B cell (primary cell): ENCODE measurements around the gene RAI14. TPM values are rescaled to one million over a fixed set of nuclear protein-coding genes. Genes with fewer than 3 reads are reported as not detected.

Source experiments
- ATAC-seq: fragments of 200-7000 bp; cut with Tn5 transposase; one replicate; pipeline ENCODE4 v1.10.0; 2021; ENCODE audit warnings: low read depth, mild to moderate bottlenecking, moderate number of reproducible peaks, moderate library complexity
- CTCF ChIA-PET: fragments of 350-600 bp; sonication (Branson Sonifier 250); formaldehyde crosslinking; loops from one replicate; lab custom pipeline; 2021; ENCODE audit warnings: antibody characterized with exemption, inconsistent platforms; lab: Charles Lee
- POLR2A ChIA-PET: fragments of 350-600 bp; sonication (Branson Sonifier 250); formaldehyde crosslinking; loops from one replicate; lab custom pipeline; 2021; ENCODE audit warnings: antibody characterized with exemption; lab: Charles Lee
- DNase-seq: peaks from one replicate; pipeline ENCODE4 v3.0.0; 2013
- H2AFZ ChIP-seq: 2 replicates; pipeline ENCODE4 v1.6.1; 2012; ENCODE audit warnings: mild to moderate bottlenecking, low read depth, low read length; ENCODE audit not compliant: insufficient read depth, poor library complexity, severe bottlenecking
- H3K27ac ChIP-seq, 2 donors: 1 replicate in 1 of 2; 2 replicates in 1 of 2; pipeline ENCODE4 v1.5.1; 2012 to 2013; ENCODE audit warnings: low read length in 2 of 2, mild to moderate bottlenecking in 2 of 2, moderate library complexity in 1 of 2
- H3K27me3 ChIP-seq, 4 experiments: fragments of 200-600 bp in 1 of 4; sonication (generic) in 1 of 4; replicated peaks in 1 of 4; 1 replicate in 2 of 4; 2 replicates in 2 of 4; pipeline versions ENCODE4 v1.6.1 to v1.7.0; 2013 to 2016; ENCODE audit warnings: low read length in 3 of 4, mild to moderate bottlenecking in 2 of 4, mixed read lengths in 1 of 4, moderate library complexity in 1 of 4; ENCODE audit not compliant: insufficient read depth in 4 of 4, control insufficient read depth in 3 of 4; ENCODE audit errors: control extremely low read depth in 1 of 4
- H3K36me3 ChIP-seq, 2 experiments: replicated peaks in 1 of 2; 1 replicate in 1 of 2; 2 replicates in 1 of 2; pipeline versions ENCODE4 v1.6.1 to v1.7.1; 2013; ENCODE audit warnings: low read length in 1 of 2; ENCODE audit not compliant: insufficient read depth in 2 of 2, control insufficient read depth in 1 of 2; ENCODE audit errors: control extremely low read depth in 1 of 2, extremely low read depth in 1 of 2
- H3K4me1 ChIP-seq, 2 donors: fragments of 200-600 bp in 1 of 2; sonication (generic) in 1 of 2; 1 replicate in 1 of 2; 2 replicates in 1 of 2; pipeline versions ENCODE4 v1.5.1 to v1.6.1; 2013 to 2017; ENCODE audit warnings: low read length in 2 of 2; ENCODE audit not compliant: control insufficient read depth in 2 of 2, insufficient read depth in 2 of 2
- H3K4me2 ChIP-seq: replicated peaks from 2 replicates; pipeline ENCODE3; 2012; ENCODE audit warnings: mild to moderate bottlenecking, low read depth, low read length; ENCODE audit not compliant: poor library complexity, severe bottlenecking
- H3K4me3 ChIP-seq, 5 experiments: fragments of 200-600 bp in 1 of 5; sonication (generic) in 1 of 5; 1 replicate in 3 of 5; 2 replicates in 2 of 5; pipeline versions ENCODE4 v1.5.1 to v1.7.0; 2011 to 2016; ENCODE audit warnings: low read length in 4 of 5, mild to moderate bottlenecking in 4 of 5, low read depth in 2 of 5, control low read depth in 1 of 5, moderate library complexity in 1 of 5; ENCODE audit not compliant: insufficient read depth in 1 of 5; ENCODE audit errors: control extremely low read depth in 1 of 5, extremely low read depth in 1 of 5
- H3K79me2 ChIP-seq: fragments of 200-600 bp; sonication (generic); one replicate; pipeline ENCODE4 v1.6.0; 2016; ENCODE audit warnings: low read length; ENCODE audit not compliant: control insufficient read depth, insufficient read depth
- H3K9ac ChIP-seq: fragments of 200-600 bp; sonication (generic); 2 replicates; pipeline ENCODE4 v1.6.1; 2017; ENCODE audit warnings: mild to moderate bottlenecking, low read length, moderate library complexity
- H3K9me3 ChIP-seq, 3 donors: one replicate each; pipeline versions ENCODE4 v1.6.1 to v1.7.1; 2013; ENCODE audit warnings: low read length in 2 of 3; ENCODE audit not compliant: control insufficient read depth in 2 of 3, insufficient read depth in 1 of 3; ENCODE audit errors: control extremely low read depth in 1 of 3
- H4K20me1 ChIP-seq: 2 replicates; pipeline ENCODE4 v1.6.0; 2012; ENCODE audit warnings: mild to moderate bottlenecking, low read length; ENCODE audit not compliant: insufficient read depth, control insufficient read depth, poor library complexity, severe bottlenecking
- H3K27ac Mint-ChIP-seq: one replicate; pipeline ENCODE4 v1.8.0; 2021; ENCODE audit warnings: mixed read lengths
- H3K27me3 Mint-ChIP-seq: one replicate; pipeline ENCODE4 v1.8.0; 2021; ENCODE audit warnings: mixed read lengths
- H3K4me1 Mint-ChIP-seq: one replicate; pipeline ENCODE4 v1.8.0; 2021; ENCODE audit warnings: mixed read lengths
- H3K4me3 Mint-ChIP-seq: one replicate; pipeline ENCODE4 v1.8.0; 2021; ENCODE audit warnings: mixed read lengths
- H3K9me3 Mint-ChIP-seq: one replicate; pipeline ENCODE4 v1.8.0; 2022; ENCODE audit warnings: mixed read lengths; ENCODE audit not compliant: insufficient read depth
- EZH2 ChIP-seq: IDR thresholded peaks from 2 replicates; pipeline ENCODE4 v1.6.1; 2012; ENCODE audit warnings: borderline replicate concordance, low read depth, mild to moderate bottlenecking, moderate library complexity, low read length; ENCODE audit not compliant: insufficient read depth, poor library complexity, severe bottlenecking
- WGBS: methylation state at CpG from one replicate; pipeline ENCODE4 v1.1.5; 2013; ENCODE audit warnings: missing lambda C conversion rate; ENCODE audit not compliant: insufficient coverage; 5-methylcytosine and 5-hydroxymethylcytosine counted together
- intact Hi-C: fragments of 100-400 bp; cut with micrococcal nuclease; formaldehyde crosslinking; loops from one replicate; pipeline ENCODE4 v1.10.0; 2022
- polyA plus RNA-seq: library from polyadenylated mRNA; depleted of rRNA; stranded (reverse); fragments of >200 nt; gene quantifications from 2 replicates; pipeline ENCODE4 v1.2.3, GENCODE V29; 2012
- total RNA-seq, 2 donors: library from RNA; stranded (reverse); fragments of 120-200 nt in 1 of 2; gene quantifications; 1 replicate in 1 of 2; 2 replicates in 1 of 2; pipeline versions ENCODE4 v1.2.3 to v1.2.4, GENCODE V29; 2013 to 2022
- TF ChIP-seq, protein P1 (sequence below): fragments of 200-600 bp; IDR thresholded peaks from one replicate; pipeline ENCODE4 v1.8.0; 2022; ENCODE audit warnings: antibody characterized with exemption, mild to moderate bottlenecking

The RAI14 gene
- total and polyA plus RNA-seq, 2 donors (not counting 1 experiment from before 2014, with no cell fraction given) = 0.55 to 1.9 TPM

DNA sequence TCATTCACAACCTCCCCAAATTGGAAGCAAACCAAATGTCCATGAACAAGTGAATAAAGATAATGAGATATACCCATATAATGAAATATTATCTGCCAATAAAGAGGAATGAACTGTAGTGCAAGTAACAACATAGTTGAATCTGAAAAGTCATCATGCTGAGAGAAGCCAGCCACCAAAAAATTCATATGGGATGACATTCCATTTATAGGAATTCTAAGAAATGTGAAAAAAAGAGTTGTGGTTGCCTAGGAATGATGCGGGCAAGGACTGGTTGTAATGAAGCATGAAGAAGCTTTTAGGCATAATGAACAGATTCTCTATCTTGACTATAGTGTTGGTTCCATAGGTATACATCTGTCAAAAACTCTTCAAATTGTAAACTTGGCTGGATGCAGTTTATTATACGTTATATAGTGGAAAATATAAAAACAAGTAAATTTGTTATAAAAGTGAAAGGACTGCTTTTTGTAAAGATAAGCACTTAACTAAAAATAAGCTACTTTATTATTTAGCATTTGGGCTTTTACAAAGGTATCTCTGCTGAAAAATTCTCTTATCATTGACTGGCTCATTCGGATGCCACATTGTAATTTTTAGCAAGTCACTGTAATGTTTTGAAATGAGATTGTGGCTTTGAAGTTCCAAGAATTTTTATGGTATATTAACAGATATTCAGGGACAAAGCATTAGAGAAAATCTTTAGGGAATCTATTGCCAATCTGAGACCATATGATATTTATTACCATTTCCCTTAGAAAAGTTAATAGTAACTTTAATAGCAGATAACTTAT lies 161.6 kb downstream of the RAI14 start:
- DNase-seq (no peak), ATAC-seq (no peak)
- ChIA-PET POLR2A (no interaction called here), CTCF (no interaction called here)
- H3K27me3 Mint-ChIP-seq = peaks cover 3% of the 10 kb centered on the region
- Histone ChIP-seq H3K4me3 (no peak overlapping the region), H3K4me2 (no peak overlapping the region), H3K27me3 (no peaks in the 10 kb centered on the region), H3K36me3 (no peaks in the 10 kb centered on the region), H4K20me1 (no peaks in the 10 kb centered on the region), H3K9me3 (no peaks in the 10 kb centered on the region), H3K27ac (no peak overlapping the region), H3K79me2 (no peaks in the 10 kb centered on the region), H3K4me1 (no peaks in the 10 kb centered on the region), H2AFZ (no peak overlapping the region), H3K9ac (no peak overlapping the region)
- TF ChIP-seq, protein P1, sequence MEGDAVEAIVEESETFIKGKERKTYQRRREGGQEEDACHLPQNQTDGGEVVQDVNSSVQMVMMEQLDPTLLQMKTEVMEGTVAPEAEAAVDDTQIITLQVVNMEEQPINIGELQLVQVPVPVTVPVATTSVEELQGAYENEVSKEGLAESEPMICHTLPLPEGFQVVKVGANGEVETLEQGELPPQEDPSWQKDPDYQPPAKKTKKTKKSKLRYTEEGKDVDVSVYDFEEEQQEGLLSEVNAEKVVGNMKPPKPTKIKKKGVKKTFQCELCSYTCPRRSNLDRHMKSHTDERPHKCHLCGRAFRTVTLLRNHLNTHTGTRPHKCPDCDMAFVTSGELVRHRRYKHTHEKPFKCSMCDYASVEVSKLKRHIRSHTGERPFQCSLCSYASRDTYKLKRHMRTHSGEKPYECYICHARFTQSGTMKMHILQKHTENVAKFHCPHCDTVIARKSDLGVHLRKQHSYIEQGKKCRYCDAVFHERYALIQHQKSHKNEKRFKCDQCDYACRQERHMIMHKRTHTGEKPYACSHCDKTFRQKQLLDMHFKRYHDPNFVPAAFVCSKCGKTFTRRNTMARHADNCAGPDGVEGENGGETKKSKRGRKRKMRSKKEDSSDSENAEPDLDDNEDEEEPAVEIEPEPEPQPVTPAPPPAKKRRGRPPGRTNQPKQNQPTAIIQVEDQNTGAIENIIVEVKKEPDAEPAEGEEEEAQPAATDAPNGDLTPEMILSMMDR = no peak
- TF ChIP-seq EZH2 = no peak
- H3K4me3 Mint-ChIP-seq = no peak overlapping the region
- no peaks in the 10 kb centered on the region for H3K9me3 Mint-ChIP-seq
- H3K27ac Mint-ChIP-seq = no peak overlapping the region
- intact Hi-C loops = no loop called here
- no peaks in the 10 kb centered on the region for H3K4me1 Mint-ChIP-seq
- WGBS = no CpG with 5 or more reads among the region's 3 CpGs

DNA sequence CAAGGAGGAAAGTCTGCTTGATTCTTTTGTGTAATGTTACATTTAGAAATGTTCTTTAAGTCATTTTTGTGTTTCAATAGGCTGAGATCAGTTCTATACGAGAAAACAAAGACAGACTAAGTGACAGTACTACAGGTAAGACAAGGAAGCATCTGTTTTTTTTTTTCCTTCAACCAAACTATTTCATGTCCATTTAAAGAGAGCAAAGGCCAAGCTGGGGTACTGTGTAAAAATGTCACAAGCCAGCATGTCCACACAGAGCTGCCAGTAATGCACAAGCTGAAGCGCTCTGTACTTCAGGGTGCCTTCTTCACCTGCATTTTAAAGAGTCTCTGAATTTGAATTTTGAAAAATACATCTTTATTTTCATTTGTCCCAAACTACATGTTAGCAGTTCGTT lies 162.6 kb downstream of the RAI14 start:
- Histone ChIP-seq H3K4me3 (no peak overlapping the region), H3K4me2 (no peak overlapping the region), H3K27ac (no peak overlapping the region), H2AFZ (no peak overlapping the region), H3K9ac (no peak overlapping the region), H3K9me3 (no peaks in the 10 kb centered on the region), H4K20me1 (no peaks in the 10 kb centered on the region), H3K79me2 (no peaks in the 10 kb centered on the region), H3K36me3 (no peaks in the 10 kb centered on the region), H3K4me1 (no peaks in the 10 kb centered on the region), H3K27me3 (no peaks in the 10 kb centered on the region)
- POLR2A ChIA-PET = no interaction called here
- CTCF ChIA-PET = no interaction called here
- Mint-ChIP-seq H3K9me3 (no peaks in the 10 kb centered on the region), H3K4me1 (no peaks in the 10 kb centered on the region), H3K27ac (no peak overlapping the region), H3K27me3 (peaks cover 11% of the 10 kb centered on the region), H3K4me3 (no peak overlapping the region)
- TF ChIP-seq, protein P1 = no peak
- TF ChIP-seq EZH2 = no peak
- WGBS = no CpG with 5 or more reads among the region's 3 CpGs
- intact Hi-C loops = no loop called here
- ATAC-seq (no peak), DNase-seq (no peak)
